HepG2 (cell line): ENCODE results near the gene UBE2C. TPM values are rescaled to one million over a fixed set of nuclear protein-coding genes. Genes with fewer than 3 reads are reported as not detected.
"Not testable (repeated sequence)": the region's sequence is repeated elsewhere in the genome, so short reads cannot be mapped to it uniquely, and the experiment has no call there.

Experiments
- ATAC-seq: fragments of 200-7000 bp; cut with Tn5 transposase; 3 replicates; pipeline ENCODE4 v1.9.1; 2020; ENCODE audit warnings: mild to moderate bottlenecking, moderate library complexity
- BruUV-seq: library from RNA; stranded (reverse); fragments of 400-500 nt; replicated peaks from 2 replicates; lab custom pipeline; 2021; lab: Mats Ljungman, UMichigan
- CTCF ChIA-PET: fragments of 300-600 bp; formaldehyde crosslinking; extraction: SDS; loops from one replicate; lab custom pipeline; 2021; ENCODE audit warnings: low total read pairs, inconsistent platforms, low intra/inter-chr PET ratio; lab: Yijun Ruan, JAX
- POLR2A ChIA-PET: fragments of 350-600 bp; sonication (Branson Sonifier 250); formaldehyde crosslinking; loops from one replicate; lab custom pipeline; 2020; ENCODE audit warnings: antibody characterized with exemption, inconsistent platforms; lab: Yijun Ruan, JAX
- DNase-seq: peaks from one replicate; pipeline ENCODE4 v3.0.0-alpha.2; 2015; ENCODE audit warnings: low spot score
- FAIRE-seq: peaks from 3 replicates; lab custom pipeline; 2011; peaks lifted over from hg19 to GRCh38; lab: Jason Lieb, UNC
- H2AFZ ChIP-seq: one replicate; pipeline ENCODE4 v1.6.1; 2011; ENCODE audit warnings: low read length, inconsistent platforms
- H3K27ac ChIP-seq: fragments of 300-600 bp; 3 replicates; pipeline ENCODE4 v1.8.0; 2011; ENCODE audit warnings: mixed run types, mild to moderate bottlenecking, mixed read lengths, low read length, inconsistent platforms; ENCODE audit not compliant: insufficient read depth; ENCODE audit errors: extremely low read length
- H3K27me3 ChIP-seq, 2 experiments: fragments of 200-600 bp in 1 of 2; 2 replicates in 1 of 2; 3 replicates in 1 of 2; pipeline versions ENCODE4 v1.6.0 to v1.8.0; 2011; ENCODE audit warnings: low read length in 2 of 2, mild to moderate bottlenecking in 2 of 2, moderate library complexity in 2 of 2, inconsistent platforms in 1 of 2; ENCODE audit not compliant: insufficient read depth in 2 of 2, control insufficient read depth in 1 of 2
- H3K36me3 ChIP-seq, 2 experiments: fragments of 200-600 bp in 1 of 2; replicated peaks in 1 of 2; 2 replicates in 1 of 2; 3 replicates in 1 of 2; pipeline versions ENCODE4 v1.5.1 to v1.8.0; 2011; ENCODE audit warnings: low read length in 2 of 2, inconsistent platforms in 1 of 2; ENCODE audit not compliant: insufficient read depth in 2 of 2, control insufficient read depth in 1 of 2
- H3K4me1 ChIP-seq: 2 replicates; pipeline ENCODE4 v1.5.1; 2012; ENCODE audit warnings: low read length, inconsistent platforms; ENCODE audit not compliant: insufficient read depth
- H3K4me2 ChIP-seq: 2 replicates; pipeline ENCODE4 v1.6.0; 2011; ENCODE audit warnings: low read depth, low read length, inconsistent platforms
- H3K4me3 ChIP-seq, 3 experiments: fragments of 200-600 bp in 1 of 3; sonication (generic), shearing (Covaris generic) in 1 of 3; replicated peaks in 1 of 3; 2 replicates each; pipeline ENCODE4 v1.5.1; 2011 to 2016; ENCODE audit warnings: low read length in 3 of 3, inconsistent platforms in 2 of 3, low read depth in 2 of 3, mild to moderate bottlenecking in 2 of 3, control low read depth in 1 of 3, mixed read lengths in 1 of 3; ENCODE audit not compliant: insufficient read depth in 1 of 3
- H3K79me2 ChIP-seq: one replicate; pipeline ENCODE4 v1.6.1; 2011; ENCODE audit warnings: low read length, inconsistent platforms; ENCODE audit not compliant: insufficient read depth
- H3K9ac ChIP-seq: 2 replicates; pipeline ENCODE4 v1.6.0; 2011; ENCODE audit warnings: mild to moderate bottlenecking, low read depth, low read length, inconsistent platforms; ENCODE audit not compliant: insufficient read depth
- H3K9me3 ChIP-seq: 2 replicates; pipeline ENCODE4 v1.5.1; 2012; ENCODE audit warnings: mild to moderate bottlenecking, low read length
- H4K20me1 ChIP-seq: 2 replicates; pipeline ENCODE4 v1.6.0; 2011; ENCODE audit warnings: inconsistent platforms, mild to moderate bottlenecking, low read length, moderate library complexity; ENCODE audit not compliant: insufficient read depth
- ATF7 ChIP-seq, 2 experiments: fragments of 450-650 bp in 1 of 2; sonication (generic) in 1 of 2; formaldehyde crosslinking in 1 of 2; IDR thresholded peaks; 2 replicates each; pipeline versions ENCODE4 v1.4.0 to v1.6.1; 2016 to 2020; ENCODE audit warnings: antibody characterized with exemption in 1 of 2, mild to moderate bottlenecking in 1 of 2, missing genetic modification reagents in 1 of 2
- RBFOX2 ChIP-seq: fragments of 200-400 bp; formaldehyde crosslinking; IDR thresholded peaks from 2 replicates; pipeline ENCODE4 v1.6.1; 2017; ENCODE audit warnings: low read depth, mild to moderate bottlenecking, low read length
- WGBS: methylation state at CpG from one replicate; pipeline ENCODE4 v1.1.6; 2017; ENCODE audit warnings: low lambda C conversion rate; 5-methylcytosine and 5-hydroxymethylcytosine counted together
- in situ Hi-C: cut with HindIII; loops from 2 replicates; pipeline ENCODE4 v1.10.0; 2017; ENCODE audit warnings: low pct_unique_long_range_greater_than_20kb; ENCODE audit not compliant: extremely low pct_ligation_motif_present
- intact Hi-C: fragments of 100-400 bp; cut with micrococcal nuclease; formaldehyde crosslinking; loops from one replicate; pipeline ENCODE4 v1.10.0; 2022; ENCODE audit not compliant: unreplicated experiment
- polyA plus RNA-seq, 8 experiments: library from polyadenylated mRNA; depleted of rRNA in 3 of 8; stranded (reverse) in 7 of 8; unstranded in 1 of 8; fragments of >200 nt; fragmentation: Illumina TruSeq in 4 of 8; extraction: Trizol in 4 of 8; gene quantifications; 2 replicates each; pipeline versions ENCODE4 v1.2.1 to v1.2.3, GENCODE V29; 2011 to 2016; ENCODE audit warnings: low read depth in 4 of 8, missing spikeins in 1 of 8, mixed read lengths in 1 of 8; ENCODE audit not compliant: insufficient read depth in 1 of 8
- total RNA-seq, 5 experiments: library from RNA; depleted of rRNA; stranded (reverse); fragments of >200 nt; fragmentation: Illumina TruSeq; extraction: Trizol; gene quantifications; 2 replicates each; pipeline ENCODE4 v1.2.3, GENCODE V29; 2016; ENCODE audit warnings: low read depth in 1 of 5

The UBE2C gene
- total and polyA plus RNA-seq, 2 of the 13 experiments (the other 11 are each of a cell fraction or from before 2014, with no cell fraction given), result 100 to 123 TPM

DNA sequence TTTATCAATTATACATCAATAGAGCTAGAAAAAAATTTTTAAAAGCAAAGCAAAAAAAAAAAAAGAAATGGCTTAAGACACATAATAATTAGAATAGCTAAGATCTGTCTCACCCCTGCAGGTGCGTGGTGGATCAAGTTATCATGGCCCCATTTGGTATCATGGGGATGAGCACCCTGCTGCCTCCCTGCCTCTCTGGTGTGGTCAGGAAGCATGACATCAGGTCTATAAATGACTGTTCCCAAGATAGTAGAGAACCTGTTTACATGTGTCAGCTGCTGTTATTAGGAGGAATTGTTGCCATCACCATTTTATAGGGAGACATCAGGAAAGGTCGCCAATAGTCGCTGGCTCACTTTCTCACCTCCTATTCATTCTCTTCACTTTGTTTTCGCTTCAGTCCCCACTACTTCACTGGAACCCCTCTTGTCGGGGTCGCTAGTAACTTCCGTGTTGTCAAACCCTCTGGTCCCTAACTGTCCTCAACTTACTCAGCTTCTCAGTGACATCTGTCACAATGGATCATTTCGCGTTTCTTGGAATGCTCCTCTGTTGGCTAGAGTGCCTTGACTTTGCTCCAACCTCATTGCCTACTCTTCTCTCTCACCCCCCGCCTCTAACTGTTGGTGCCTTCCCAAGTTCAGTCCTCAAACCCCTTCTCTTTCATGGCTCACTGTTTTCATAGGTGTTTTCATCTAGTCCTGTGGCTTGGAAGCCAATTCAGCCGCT, 15.9 kb upstream of the UBE2C start:
- no peak for ATAC-seq
- Histone ChIP-seq H3K4me1 (peaks cover 11% of the 10 kb centered on the region), H3K4me3 (no peak overlapping the region), H3K79me2 (peaks cover 11% of the 10 kb centered on the region), H3K27me3 (no peaks in the 10 kb centered on the region; a peak in 1 of 5 replicates), H3K36me3 (peaks cover 19 to 36% of the 10 kb centered on the region in 2 experiments), H4K20me1 (no peaks in the 10 kb centered on the region), H3K9ac (no peak overlapping the region), H3K9me3 (no peaks in the 10 kb centered on the region), H2AFZ (no peak overlapping the region), H3K4me2 (no peak overlapping the region), H3K27ac (no peak overlapping the region)
- DNase-seq, result no peak
- POLR2A ChIA-PET, result no interaction called here
- CTCF ChIA-PET, result no interaction called here
- no peak for FAIRE-seq
- BruUV-seq, result no TSS peak
- 97% methylated on average over 11 of the region's 11 CpGs for WGBS
- TF ChIP-seq RBFOX2, result 0 out of 2 replicates have a peak, but pooled peaks have one; percentile 46
- no peak for TF ChIP-seq ATF7 (IDR thresholded peaks at IDR 0.05)
- no peak for TF ChIP-seq ATF7 (CRISPR knock-in tag; IDR thresholded peaks at IDR 0.05)
- in situ Hi-C loops, result loop anchor here (25.0 kb wide), 1 partner anchor 566 kb away; no protein-coding TSS in a partner anchor
- intact Hi-C loops, result loop anchor here (10.0 kb wide), 1 partner anchor 88 kb away; the partner anchor contains the start of genes SPATA25 and ZSWIM1

DNA sequence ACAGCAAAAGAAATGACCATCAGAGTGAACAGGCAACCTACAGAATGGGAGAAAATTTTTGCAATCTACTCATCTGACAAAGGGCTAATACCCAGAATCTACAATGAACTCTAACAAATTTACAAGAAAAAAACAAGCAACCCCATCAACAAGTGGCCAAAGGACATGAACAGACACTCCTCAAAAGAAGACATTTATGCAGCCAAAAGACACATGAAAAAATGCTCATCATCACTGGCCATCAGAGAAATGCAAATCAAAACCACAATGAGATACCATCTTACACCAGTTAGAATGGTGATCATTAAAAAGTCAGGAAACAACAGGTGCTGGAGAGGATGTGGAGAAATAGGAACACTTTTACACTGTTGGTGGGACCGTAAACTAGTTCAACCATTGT, 14.9 kb upstream of the UBE2C start:
- H3K4me1 ChIP-seq, result peaks cover 11% of the 10 kb centered on the region
- CTCF ChIA-PET, H4K20me1 ChIP-seq, H3K27ac ChIP-seq, FAIRE-seq, DNase-seq, H3K4me2 ChIP-seq, H3K4me3 ChIP-seq, H2AFZ ChIP-seq, ATAC-seq, POLR2A ChIA-PET, BruUV-seq, H3K9me3 ChIP-seq, H3K79me2 ChIP-seq, H3K9ac ChIP-seq, H3K27me3 ChIP-seq: not testable (repeated sequence)
- no CpG with 5 or more reads among the region's 1 CpG for WGBS
- H3K36me3 ChIP-seq, result peaks cover 25 to 46% of the 10 kb centered on the region in 2 experiments
- intact Hi-C loops (loop anchor here (10.0 kb wide), 1 partner anchor 87 kb away; the partner anchor contains the start of genes SPATA25 and ZSWIM1), in situ Hi-C loops (loop anchor here (25.0 kb wide), 1 partner anchor 565 kb away; no protein-coding TSS in a partner anchor)

DNA sequence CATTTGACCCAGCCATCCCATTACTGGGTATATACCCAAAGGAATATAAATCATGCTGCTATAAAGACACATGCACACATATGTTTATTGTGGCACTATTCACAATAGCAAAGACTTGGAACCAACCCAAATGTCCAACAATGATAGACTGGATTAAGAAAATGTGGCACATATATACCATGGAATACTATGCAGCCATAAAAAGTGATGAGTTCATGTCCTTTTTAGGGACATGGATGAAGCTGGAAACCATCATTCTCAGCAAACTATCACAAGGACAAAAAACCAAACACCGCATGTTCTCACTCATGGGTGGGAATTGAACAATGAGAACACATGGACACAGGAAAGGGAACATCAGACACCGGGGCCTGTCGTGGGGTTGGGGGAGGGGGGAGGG, 14.5 kb upstream of the UBE2C start:
- H3K9me3 ChIP-seq, DNase-seq, H3K27me3 ChIP-seq, H3K4me2 ChIP-seq, H3K27ac ChIP-seq, BruUV-seq, H4K20me1 ChIP-seq, H3K79me2 ChIP-seq, ATAC-seq, H2AFZ ChIP-seq, H3K9ac ChIP-seq, H3K4me1 ChIP-seq, POLR2A ChIA-PET, FAIRE-seq, H3K4me3 ChIP-seq: not testable (repeated sequence)
- intact Hi-C loops, result loop anchor here (10.0 kb wide), 1 partner anchor 87 kb away; the partner anchor contains the start of genes SPATA25 and ZSWIM1
- CTCF ChIA-PET, result interaction anchor here (2.7 kb wide), 1 partner anchor 165 kb away, joined by 14 read pairs; no protein-coding TSS in a partner anchor
- peaks cover 28 to 50% of the 10 kb centered on the region in 2 experiments for H3K36me3 ChIP-seq
- in situ Hi-C loops, result loop anchor here (25.0 kb wide), 1 partner anchor 564 kb away; no protein-coding TSS in a partner anchor
- 96% methylated on average over 3 of the region's 3 CpGs for WGBS
